ENCODE data around the gene UBE2L6. TPM values are rescaled to one million over a fixed set of nuclear protein-coding genes. Genes with fewer than 3 reads are reported as not detected.
A peak's percentile ranks its signal among the peaks of the same experiment; 100 is the strongest.

The UBE2L6 gene
- total RNA-seq, 1 experiment from 2014 or later: 38.8 TPM

GRCh38 chr11:57571606-57572005 lies 4.1 kb upstream of the UBE2L6 start:
- no peak overlapping the region for H3K4me3 Mint-ChIP-seq
- no peak for ATAC-seq

DNA sequence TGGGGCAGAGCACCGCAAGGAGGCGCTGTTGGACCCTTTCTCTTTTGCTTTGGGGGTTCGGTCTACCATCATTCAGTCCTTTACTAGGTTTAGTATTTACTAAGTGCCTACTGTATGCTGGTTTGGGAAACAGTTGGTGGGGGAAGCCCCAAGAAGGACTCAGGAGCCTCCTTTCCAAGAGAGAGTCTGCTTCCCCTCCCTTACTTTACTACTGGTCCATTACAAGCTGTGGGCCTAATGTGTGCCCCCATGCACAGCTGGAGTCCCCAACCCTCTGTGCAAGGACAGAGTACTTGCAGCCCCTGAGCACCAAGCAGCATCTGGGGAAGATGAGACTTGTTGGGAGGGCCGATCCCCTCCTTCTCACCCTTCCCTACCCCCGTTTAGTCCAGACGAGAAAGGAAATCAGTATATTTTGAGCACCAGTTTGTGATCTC lies 876 bp upstream of the UBE2L6 start:
- DNase-seq (ENCODE audit: low spot score) (no peak), ATAC-seq (peak; percentile 16)
- H3K9me3 Mint-ChIP-seq: no peaks in the 10 kb centered on the region
- H3K36me3 Mint-ChIP-seq: no peaks in the 10 kb centered on the region
- H3K4me1 Mint-ChIP-seq: peaks cover 28% of the 10 kb centered on the region
- CTCF ChIA-PET: interaction anchor here (0.5 to 9.3 kb wide), 27 partner anchors 14 to 223 kb away, joined by 3 to 363 read pairs (median 4); partner anchors contain the start of genes RTN4RL2, SERPING1 and YPEL4
- POLR2A ChIA-PET: interaction anchor here (1.0 to 4.6 kb wide), 9 partner anchors 21 to 101 kb away, joined by 3 to 43 read pairs (median 5); partner anchors contain the start of genes SERPING1 and YPEL4
- peak overlapping the region; percentile 95 for H3K4me3 Mint-ChIP-seq
- H3K27ac Mint-ChIP-seq: peak overlapping the region; percentile 89
- H3K27me3 Mint-ChIP-seq (ENCODE audit: low read depth): peaks cover 7% of the 10 kb centered on the region
- TF ChIP-seq, protein P1, sequence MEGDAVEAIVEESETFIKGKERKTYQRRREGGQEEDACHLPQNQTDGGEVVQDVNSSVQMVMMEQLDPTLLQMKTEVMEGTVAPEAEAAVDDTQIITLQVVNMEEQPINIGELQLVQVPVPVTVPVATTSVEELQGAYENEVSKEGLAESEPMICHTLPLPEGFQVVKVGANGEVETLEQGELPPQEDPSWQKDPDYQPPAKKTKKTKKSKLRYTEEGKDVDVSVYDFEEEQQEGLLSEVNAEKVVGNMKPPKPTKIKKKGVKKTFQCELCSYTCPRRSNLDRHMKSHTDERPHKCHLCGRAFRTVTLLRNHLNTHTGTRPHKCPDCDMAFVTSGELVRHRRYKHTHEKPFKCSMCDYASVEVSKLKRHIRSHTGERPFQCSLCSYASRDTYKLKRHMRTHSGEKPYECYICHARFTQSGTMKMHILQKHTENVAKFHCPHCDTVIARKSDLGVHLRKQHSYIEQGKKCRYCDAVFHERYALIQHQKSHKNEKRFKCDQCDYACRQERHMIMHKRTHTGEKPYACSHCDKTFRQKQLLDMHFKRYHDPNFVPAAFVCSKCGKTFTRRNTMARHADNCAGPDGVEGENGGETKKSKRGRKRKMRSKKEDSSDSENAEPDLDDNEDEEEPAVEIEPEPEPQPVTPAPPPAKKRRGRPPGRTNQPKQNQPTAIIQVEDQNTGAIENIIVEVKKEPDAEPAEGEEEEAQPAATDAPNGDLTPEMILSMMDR (IDR thresholded peaks at IDR 0.05): peak; percentile 97
- TF ChIP-seq GTF2I (CRISPR knock-in tag; conservative IDR thresholded peaks at IDR 0.05) (peak; percentile 31), STAT6 (CRISPR knock-in tag; conservative IDR thresholded peaks at IDR 0.05; ENCODE audit: low read depth) (no peak), IRF2 (CRISPR knock-in tag; IDR thresholded peaks at IDR 0.05; ENCODE audit: borderline replicate concordance, low read depth) (no peak), ZNF317 (CRISPR knock-in tag; IDR thresholded peaks at IDR 0.05; ENCODE audit: borderline replicate concordance, low read depth) (0 out of 2 replicates have a peak, but pooled peaks have one; percentile 3), SP1 (CRISPR knock-in tag; conservative IDR thresholded peaks at IDR 0.05) (0 out of 2 replicates have a peak, but pooled peaks have one; percentile 7)
- TF ChIP-seq, protein P2, sequence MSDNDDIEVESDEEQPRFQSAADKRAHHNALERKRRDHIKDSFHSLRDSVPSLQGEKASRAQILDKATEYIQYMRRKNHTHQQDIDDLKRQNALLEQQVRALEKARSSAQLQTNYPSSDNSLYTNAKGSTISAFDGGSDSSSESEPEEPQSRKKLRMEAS (CRISPR knock-in tag; IDR thresholded peaks at IDR 0.05): peak; percentile 39; the same call in 1 of the 2 replicates

More at GRCh38 chr11:57571606-57572005, 4.1 kb upstream of the UBE2L6 start:
- POLR2A ChIA-PET: interaction anchor here (0.8 to 1.6 kb wide), 2 partner anchors 73 to 75 kb away, joined by 4 to 5 read pairs; no protein-coding TSS in a partner anchor
- H3K9me3 Mint-ChIP-seq: no peaks in the 10 kb centered on the region
- no peaks in the 10 kb centered on the region for H3K36me3 Mint-ChIP-seq
- no peak for DNase-seq (ENCODE audit: low spot score)
- CTCF ChIA-PET: interaction anchor here (0.6 to 9.3 kb wide), 4 partner anchors 9 to 95 kb away, joined by 4 to 363 read pairs (median 6); no protein-coding TSS in a partner anchor
- TF ChIP-seq IRF2 (CRISPR knock-in tag; IDR thresholded peaks at IDR 0.05; ENCODE audit: borderline replicate concordance, low read depth) (no peak), FOXK1 (CRISPR knock-in tag; IDR thresholded peaks at IDR 0.05) (no peak), ZBTB21 (CRISPR knock-in tag; IDR thresholded peaks at IDR 0.05; ENCODE audit: borderline replicate concordance) (no peak)
- TF ChIP-seq, protein P1 (IDR thresholded peaks at IDR 0.05): no peak
- peaks cover 7% of the 10 kb centered on the region for H3K27me3 Mint-ChIP-seq (ENCODE audit: low read depth)
- H3K4me1 Mint-ChIP-seq: peaks cover 33% of the 10 kb centered on the region
- no peak overlapping the region for H3K27ac Mint-ChIP-seq

DNA sequence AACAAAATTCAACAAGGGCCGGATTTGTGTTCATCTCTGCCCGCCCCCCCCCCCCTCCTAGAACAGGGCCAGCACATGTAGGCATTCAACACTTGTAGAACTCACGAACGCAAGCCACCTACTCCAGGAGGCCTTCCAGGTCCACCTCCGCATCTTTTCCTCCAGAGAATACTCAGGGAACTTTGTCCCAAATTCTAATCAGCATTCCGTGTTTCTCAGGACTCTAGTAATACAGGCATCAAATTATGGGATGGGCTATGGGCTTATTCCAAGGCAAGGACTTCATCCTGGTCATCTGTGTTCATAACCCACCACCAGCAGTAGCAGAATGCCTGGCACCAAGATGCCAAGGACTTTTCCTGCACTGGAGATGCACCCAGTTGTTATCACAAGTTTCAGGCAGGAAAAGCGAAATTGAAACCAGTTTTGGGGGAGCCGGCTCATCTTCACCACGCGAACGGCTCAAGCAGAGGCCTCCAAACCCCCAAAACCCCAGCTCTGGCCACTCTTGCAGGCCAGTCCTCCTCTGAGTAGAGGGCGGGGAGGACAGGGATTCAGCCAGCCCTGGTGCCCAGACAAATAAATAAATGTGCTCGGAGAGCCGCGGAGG lies 462 bp downstream of the UBE2L6 start:
- Mint-ChIP-seq H3K4me3 (peak overlapping the region; percentile 87), H3K27ac (peak overlapping the region; percentile 38; the same call in 1 of the 2 replicates), H3K4me1 (peaks cover 29% of the 10 kb centered on the region), H3K36me3 (no peaks in the 10 kb centered on the region), H3K27me3 (ENCODE audit: low read depth) (peaks cover 7% of the 10 kb centered on the region), H3K9me3 (no peaks in the 10 kb centered on the region)
- no peak for ATAC-seq
- POLR2A ChIA-PET: interaction anchor here (0.5 to 4.6 kb wide), 9 partner anchors 20 to 99 kb away, joined by 3 to 43 read pairs (median 6); partner anchors contain the start of genes SERPING1 and YPEL4
- CTCF ChIA-PET: interaction anchor here (0.7 to 9.3 kb wide), 25 partner anchors 8 to 222 kb away, joined by 3 to 363 read pairs (median 4); partner anchors contain the start of genes SERPING1 and YPEL4
- no peak for DNase-seq (ENCODE audit: low spot score)
- TF ChIP-seq USF2 (CRISPR knock-in tag; IDR thresholded peaks at IDR 0.05): no peak
- TF ChIP-seq HMGA2 (CRISPR knock-in tag; IDR thresholded peaks at IDR 0.05): no peak
- no peak for TF ChIP-seq NR3C1 (CRISPR knock-in tag; conservative IDR thresholded peaks at IDR 0.05; ENCODE audit: low read depth)
